Hippocampal formation (tissue), 2 donors: Measurements from ENCODE around the gene NKAIN2.

ENCODE experiments used
- DNase-seq, 2 donors: peaks; one replicate each; lab custom pipeline; 2025; lab: John Stamatoyannopoulos, UW

The NKAIN2 gene

GRCh38 chr6:124567401-124567800 is 763.7 kb downstream of the NKAIN2 start:
- no peak for DNase-seq

GRCh38 chr6:124573953-124574352 is 770.3 kb downstream of the NKAIN2 start:
- no peak for DNase-seq

DNA sequence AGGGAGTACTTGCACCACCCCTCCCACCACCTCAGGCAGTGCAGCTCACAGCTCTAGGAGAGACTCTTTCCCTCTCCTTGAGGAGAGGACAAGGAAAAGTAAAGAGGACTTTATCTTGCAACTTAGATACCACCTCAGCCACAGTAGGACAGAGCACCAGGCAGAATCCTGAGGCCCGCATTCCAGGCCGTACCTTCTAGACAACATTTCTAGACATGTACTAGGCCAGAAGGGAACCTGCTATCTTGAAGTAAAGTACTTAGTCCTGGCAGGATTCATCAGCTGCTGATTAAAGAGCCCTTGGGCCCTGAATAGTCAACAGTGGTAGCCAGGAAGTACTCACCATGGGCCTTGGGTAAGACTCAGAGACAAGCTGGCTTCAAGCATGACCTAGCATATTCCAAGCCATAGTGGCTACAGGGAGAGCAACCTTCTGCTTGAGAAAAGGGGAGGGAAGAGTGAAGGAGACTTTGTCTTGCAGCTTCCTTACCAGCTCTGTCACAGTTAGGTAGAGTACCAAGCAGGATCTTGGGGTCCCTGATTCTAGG is 774.1 kb downstream of the NKAIN2 start:
- no peak for DNase-seq

- DNase-seq, result no peak
Observed at GRCh38 chr6:124590001-124590400, 786.3 kb downstream of the NKAIN2 start.

DNA sequence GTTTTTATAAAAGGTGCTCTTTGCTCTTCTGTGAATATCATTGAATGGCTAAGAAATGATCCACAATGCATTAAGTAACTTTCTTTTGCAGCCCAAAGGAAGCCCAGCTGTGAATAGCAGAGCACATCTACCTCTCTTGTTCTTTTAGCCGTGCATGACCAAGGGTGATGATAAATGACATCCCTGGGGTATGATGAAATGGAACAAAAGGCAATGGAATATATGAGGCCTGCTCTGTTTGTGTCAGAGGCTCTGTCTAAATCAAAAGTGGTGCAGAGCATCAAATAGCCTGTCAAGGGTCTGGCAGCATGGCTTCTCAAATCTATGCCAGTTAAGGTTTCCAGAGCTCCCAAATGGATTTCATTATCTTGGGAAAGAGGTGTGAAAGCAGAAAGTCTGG is 796.0 kb downstream of the NKAIN2 start:
- DNase-seq, result no peak

- DNase-seq, result no peak
Observed at GRCh38 chr6:124604719-124605118, 801.1 kb downstream of the NKAIN2 start.

DNA sequence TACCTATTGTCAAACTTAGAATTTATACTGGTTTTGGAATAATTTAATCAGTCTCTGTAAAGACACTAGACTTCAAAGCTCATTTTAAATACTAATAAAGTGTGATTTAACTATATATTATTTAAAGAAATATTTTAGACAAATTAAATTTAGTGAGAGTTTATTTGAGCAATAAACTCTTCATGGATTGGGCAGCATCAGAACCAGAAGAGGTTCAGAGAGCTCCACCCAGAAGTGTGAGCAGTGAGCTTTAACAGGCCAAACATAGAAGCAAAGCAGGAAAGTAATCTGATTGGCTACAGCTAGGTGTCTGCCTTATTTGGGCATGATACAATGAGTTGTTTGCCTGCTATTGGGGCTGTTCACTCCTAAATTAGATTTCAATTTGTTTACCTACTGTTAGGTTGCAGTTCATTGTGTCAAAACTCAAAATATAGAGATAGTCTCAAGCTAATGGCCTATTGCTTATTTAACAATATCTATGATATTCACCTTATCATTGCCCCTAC is 803.5 kb downstream of the NKAIN2 start:
- no peak for DNase-seq

DNA sequence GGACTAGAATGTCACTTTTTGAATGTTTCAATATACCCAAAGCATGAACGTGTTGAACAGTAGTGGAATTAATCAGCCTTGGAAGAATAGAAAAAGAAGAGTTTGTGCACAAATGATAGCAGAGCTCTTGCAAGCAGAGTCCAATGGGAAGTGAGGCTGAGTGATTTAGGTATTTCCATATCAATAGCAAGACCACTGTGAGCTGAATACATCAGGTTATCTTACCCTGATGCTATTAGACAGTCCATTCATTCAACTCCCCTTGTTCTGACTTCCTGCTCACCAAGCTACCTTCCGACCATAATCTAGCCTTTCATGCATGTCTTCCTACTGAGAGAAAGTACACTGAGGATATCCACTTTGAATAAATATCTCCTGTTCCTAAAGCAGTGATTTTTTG is 809.4 kb downstream of the NKAIN2 start:
- no peak for DNase-seq

- DNase-seq, result no peak
Observed at GRCh38 chr6:124622351-124622750, 818.7 kb downstream of the NKAIN2 start.

DNA sequence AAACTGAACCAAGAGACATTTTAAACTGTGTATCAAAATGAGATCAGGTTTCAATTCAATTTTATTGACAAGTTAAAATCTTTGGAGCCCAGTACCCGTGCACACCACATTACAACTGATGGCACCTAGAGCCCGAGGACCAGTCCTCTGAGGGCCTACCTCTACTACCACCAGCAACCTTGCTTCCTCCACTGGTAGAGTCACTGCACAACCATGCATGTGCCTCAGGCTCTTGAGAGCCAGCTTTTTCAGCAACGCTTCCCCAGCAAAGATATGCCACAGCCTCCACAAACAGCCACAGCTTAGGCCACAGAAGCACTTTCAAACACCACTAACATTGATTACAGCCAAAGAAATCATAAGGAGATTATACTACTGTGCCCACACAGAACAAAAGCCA is 830.0 kb downstream of the NKAIN2 start:
- DNase-seq, result no peak

DNA sequence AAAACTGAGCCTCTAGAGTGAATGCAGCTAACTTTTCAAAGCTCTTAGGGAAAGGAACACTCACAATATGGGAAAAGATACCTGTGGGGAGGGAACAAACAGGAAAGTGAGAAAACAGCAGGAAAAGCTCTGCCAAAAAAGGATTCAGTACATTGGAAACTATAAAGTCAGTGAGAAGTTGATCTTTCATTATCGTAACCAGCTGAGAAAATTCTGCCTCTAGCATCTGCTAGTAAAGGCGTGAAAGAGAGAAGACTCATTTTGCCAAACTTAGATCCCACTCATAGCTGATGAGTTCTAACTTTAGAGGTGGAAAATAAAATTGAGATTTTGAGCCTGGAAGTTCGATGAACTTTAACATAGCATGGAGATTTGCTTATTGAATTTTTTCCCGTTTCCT is 836.8 kb downstream of the NKAIN2 start:
- DNase-seq, result no peak

GRCh38 chr6:124655866-124656265 is 852.2 kb downstream of the NKAIN2 start:
- no peak for DNase-seq

DNA sequence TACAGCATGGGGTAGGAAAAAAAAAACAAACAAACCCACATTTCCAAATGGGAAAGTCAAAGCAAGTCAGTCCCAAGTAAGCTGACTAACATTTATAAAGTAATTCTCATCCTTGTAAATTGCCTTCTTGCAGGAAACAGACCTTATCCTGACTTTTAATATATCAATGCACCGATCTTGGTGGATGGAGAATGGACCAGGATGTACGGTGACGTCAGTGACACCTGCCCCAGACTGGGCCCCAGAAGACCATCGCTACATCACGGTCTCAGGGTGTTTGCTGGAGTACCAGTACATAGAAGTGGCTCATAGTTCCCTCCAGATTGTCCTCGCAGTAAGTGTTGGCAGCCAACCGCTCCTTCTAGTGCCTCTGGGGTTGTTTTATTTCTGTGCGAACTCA is 854.4 kb downstream of the NKAIN2 start:
- DNase-seq, result no peak

DNA sequence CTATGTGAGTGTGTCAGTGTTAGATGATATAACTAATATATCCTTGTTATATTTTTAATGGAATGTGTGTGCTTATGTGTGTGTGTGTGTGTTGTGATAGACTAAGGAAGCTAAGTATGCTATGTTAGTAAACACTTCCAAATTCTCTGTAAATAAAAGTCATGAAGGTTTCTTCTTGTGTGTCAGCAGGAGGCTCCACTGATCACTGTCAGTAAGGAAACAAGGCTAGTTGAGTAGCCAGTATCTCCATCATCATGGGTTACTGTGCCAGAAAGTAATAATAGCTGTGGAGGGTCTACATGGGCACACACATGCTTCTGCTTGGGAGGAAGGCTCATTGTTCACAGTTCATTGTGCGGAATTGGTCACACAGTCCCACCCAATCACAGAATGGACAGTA is 855.8 kb downstream of the NKAIN2 start:
- no peak for DNase-seq

- DNase-seq, result no peak
Observed at GRCh38 chr6:124660185-124660584, 856.5 kb downstream of the NKAIN2 start.

DNA sequence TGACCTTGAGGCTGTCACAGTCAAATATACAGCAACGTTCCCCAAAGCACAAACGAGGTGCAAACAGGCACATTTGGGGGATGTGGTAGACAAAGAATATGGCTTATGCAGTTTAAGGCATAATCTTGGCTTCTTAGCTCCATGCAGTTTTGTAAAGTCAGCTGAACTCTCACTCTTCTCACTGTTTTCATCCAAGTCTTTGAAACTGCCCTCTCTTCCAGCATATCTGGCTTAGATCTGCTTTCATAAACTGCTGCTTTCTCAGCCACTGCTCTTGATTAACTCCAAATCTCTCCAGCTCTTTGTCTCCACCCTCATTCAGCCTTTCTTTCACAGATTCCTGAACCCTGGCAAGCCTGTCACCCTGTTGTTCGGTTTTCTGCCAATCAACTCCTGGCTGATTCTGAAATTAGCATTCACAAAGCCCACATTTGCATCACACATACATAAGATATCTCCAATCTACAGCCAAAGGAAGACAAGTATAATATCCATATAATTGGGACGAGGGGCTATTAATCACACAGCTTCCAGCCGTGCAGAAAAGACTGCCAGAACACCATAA is 857.5 kb downstream of the NKAIN2 start:
- no peak for DNase-seq

GRCh38 chr6:124668028-124668427 is 864.4 kb downstream of the NKAIN2 start:
- no peak for DNase-seq

DNA sequence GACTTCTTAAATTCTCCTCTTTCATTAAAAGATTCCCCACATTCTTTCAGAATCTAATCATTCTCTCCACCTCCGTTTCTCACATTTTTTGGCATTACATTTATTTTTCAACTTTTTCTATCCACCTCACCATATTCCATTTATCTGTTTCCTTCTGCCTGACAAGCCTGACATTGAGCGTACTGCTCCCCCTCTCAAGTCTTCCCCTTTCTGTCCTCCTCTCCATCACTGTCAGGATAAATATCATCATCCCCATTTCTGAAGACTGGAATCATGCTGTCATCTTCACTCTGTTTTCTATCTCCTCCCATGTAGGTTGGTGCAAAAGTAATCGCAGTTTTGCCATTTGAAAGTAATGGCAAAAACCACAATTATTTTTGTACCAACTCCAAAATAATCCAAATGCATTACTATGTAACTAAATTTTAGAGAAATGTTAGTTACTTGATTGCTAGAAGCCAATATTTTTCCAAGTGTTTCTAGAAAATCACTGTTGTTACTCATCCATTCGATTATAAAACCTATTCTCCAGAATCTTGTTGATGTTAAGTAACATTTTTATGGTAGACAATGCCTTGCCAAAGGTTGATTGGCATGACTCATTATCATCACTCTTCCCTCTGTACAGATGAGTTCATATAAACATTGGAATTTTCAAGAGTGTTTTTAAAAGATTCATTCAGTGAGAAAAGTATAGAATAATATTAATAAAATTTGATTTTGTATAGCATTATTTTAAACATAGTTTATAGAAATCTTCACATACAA is 866.2 kb downstream of the NKAIN2 start:
- no peak for DNase-seq

- no peak for DNase-seq
Observed at GRCh38 chr6:124670801-124671200, 867.1 kb downstream of the NKAIN2 start.

- no peak for DNase-seq
Observed at GRCh38 chr6:124671324-124671723, 867.7 kb downstream of the NKAIN2 start.

DNA sequence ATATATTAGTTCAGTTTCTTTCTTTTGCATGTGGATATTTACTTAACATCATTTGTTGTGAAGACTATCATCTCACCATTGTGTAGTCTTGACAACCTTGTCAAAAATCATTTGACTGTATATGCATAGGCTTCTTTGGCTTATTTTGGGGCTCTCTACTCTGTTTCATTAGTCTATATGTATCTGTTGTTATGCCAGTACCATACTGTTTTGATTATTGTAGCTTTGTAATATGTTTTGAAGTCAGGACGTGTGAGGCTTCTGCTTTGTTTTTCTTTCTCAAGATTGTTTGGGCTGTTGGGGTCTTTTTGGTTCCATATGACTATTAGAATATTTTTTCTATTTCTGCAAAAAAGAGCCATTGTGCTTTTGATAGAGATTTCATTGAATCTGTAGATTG is 870.4 kb downstream of the NKAIN2 start:
- no peak for DNase-seq

GRCh38 chr6:124676033-124676432 is 872.4 kb downstream of the NKAIN2 start:
- no peak for DNase-seq

- DNase-seq, result no peak
Observed at GRCh38 chr6:124677874-124678273, 874.2 kb downstream of the NKAIN2 start.
